ENCODE measurements around the gene COX19.

DNA sequence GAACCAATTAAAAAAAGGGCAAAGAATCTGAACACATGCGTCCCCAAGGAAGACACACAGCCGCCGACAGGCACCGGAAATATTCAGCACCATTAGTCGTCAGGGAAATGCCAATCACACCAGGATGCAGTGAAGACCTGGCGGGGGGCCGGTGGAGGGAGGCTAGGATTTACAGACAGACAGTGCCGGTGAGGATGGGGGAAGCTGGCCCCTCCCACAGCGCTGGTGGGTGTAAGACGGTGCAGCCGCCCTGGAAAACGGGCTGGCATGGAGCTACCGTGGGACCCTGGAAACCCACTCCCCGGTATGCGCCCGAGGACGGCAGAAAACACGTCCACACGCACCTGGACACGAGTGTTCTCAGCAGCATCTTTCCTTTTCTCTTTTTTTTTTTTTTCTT lies 16.1 kb downstream of the COX19 start:
- TF ChIP-seq, protein P1, sequence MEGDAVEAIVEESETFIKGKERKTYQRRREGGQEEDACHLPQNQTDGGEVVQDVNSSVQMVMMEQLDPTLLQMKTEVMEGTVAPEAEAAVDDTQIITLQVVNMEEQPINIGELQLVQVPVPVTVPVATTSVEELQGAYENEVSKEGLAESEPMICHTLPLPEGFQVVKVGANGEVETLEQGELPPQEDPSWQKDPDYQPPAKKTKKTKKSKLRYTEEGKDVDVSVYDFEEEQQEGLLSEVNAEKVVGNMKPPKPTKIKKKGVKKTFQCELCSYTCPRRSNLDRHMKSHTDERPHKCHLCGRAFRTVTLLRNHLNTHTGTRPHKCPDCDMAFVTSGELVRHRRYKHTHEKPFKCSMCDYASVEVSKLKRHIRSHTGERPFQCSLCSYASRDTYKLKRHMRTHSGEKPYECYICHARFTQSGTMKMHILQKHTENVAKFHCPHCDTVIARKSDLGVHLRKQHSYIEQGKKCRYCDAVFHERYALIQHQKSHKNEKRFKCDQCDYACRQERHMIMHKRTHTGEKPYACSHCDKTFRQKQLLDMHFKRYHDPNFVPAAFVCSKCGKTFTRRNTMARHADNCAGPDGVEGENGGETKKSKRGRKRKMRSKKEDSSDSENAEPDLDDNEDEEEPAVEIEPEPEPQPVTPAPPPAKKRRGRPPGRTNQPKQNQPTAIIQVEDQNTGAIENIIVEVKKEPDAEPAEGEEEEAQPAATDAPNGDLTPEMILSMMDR (conservative IDR thresholded peaks at IDR 0.05; ENCODE audit: low read depth, low read length) = no peak
- no peak for TF ChIP-seq EZH2 (IDR thresholded peaks at IDR 0.05; ENCODE audit: borderline replicate concordance, low read depth, low read length, poor library complexity, severe bottlenecking)

Measured in A673 (cell line).